ENCODE results near the gene RTKN2. TPM values are rescaled to one million over a fixed set of nuclear protein-coding genes. Genes with fewer than 3 reads are reported as not detected.

RTKN2 gene
- total RNA-seq, 2 donors from 2014 or later, result 2.1 to 3.6 TPM

- Histone ChIP-seq H3K36me3 (no peaks in the 10 kb centered on the region), H3K4me1 (replicated peaks) (no peaks in the 10 kb centered on the region), H3K27me3 (replicated peaks; ENCODE audit: insufficient read depth) (no peaks in the 10 kb centered on the region), H3K9me3 (no peaks in the 10 kb centered on the region), H3K4me3 (no peak overlapping the region), H3K27ac (no peak overlapping the region)
- 93% methylated on average over 1 of the region's 1 CpG for WGBS
- DNase-seq (ENCODE audit: low spot score), result no peak
- intact Hi-C loops (cut with DNase I), result no loop called here
- TF ChIP-seq POLR2AphosphoS5 (IDR thresholded peaks at IDR 0.05) (no peak), POLR2A (IDR thresholded peaks at IDR 0.05) (no peak)
- TF ChIP-seq, protein P1, sequence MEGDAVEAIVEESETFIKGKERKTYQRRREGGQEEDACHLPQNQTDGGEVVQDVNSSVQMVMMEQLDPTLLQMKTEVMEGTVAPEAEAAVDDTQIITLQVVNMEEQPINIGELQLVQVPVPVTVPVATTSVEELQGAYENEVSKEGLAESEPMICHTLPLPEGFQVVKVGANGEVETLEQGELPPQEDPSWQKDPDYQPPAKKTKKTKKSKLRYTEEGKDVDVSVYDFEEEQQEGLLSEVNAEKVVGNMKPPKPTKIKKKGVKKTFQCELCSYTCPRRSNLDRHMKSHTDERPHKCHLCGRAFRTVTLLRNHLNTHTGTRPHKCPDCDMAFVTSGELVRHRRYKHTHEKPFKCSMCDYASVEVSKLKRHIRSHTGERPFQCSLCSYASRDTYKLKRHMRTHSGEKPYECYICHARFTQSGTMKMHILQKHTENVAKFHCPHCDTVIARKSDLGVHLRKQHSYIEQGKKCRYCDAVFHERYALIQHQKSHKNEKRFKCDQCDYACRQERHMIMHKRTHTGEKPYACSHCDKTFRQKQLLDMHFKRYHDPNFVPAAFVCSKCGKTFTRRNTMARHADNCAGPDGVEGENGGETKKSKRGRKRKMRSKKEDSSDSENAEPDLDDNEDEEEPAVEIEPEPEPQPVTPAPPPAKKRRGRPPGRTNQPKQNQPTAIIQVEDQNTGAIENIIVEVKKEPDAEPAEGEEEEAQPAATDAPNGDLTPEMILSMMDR (IDR thresholded peaks at IDR 0.05), result no peak
Observed at GRCh38 chr10:62170732-62171131, 97.9 kb downstream of the RTKN2 start.

- H3K27ac ChIP-seq, result no peak overlapping the region
- H3K4me1 ChIP-seq (replicated peaks), result no peaks in the 10 kb centered on the region
- TF ChIP-seq POLR2A (IDR thresholded peaks at IDR 0.05), result no peak
- TF ChIP-seq POLR2AphosphoS5 (IDR thresholded peaks at IDR 0.05), result peak; percentile 12
- no peak overlapping the region for H3K4me3 ChIP-seq
- DNase-seq (ENCODE audit: low spot score), result no peak
- 12% methylated on average over 4 of the region's 4 CpGs for WGBS
- no peaks in the 10 kb centered on the region for H3K27me3 ChIP-seq (replicated peaks; ENCODE audit: insufficient read depth)
- H3K36me3 ChIP-seq, result no peaks in the 10 kb centered on the region
- intact Hi-C loops (cut with DNase I), result no loop called here
- no peaks in the 10 kb centered on the region for H3K9me3 ChIP-seq
Observed at GRCh38 chr10:62166331-62167131, 102.1 kb downstream of the RTKN2 start.

DNA sequence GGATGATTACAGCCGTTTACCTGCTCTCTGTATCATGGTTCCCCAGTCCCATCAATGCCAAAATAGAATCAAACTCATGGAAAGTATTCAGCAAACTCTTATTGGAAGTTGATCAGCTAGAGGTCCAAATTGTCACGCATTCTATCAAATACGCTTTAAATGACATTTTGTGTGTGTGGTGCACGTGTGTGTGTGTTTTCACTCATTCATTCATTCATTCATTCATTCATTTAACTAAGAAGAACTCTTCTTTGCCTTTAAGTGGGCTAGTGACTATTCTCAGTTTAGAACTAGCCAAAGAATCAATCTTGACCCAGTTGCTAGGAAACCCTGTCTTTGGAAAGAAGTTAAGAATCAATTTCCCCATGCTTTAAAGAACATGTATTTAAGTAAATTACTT lies 102.8 kb downstream of the RTKN2 start:
- intact Hi-C loops (cut with DNase I), result no loop called here
- no peak overlapping the region for H3K27ac ChIP-seq
- H3K27me3 ChIP-seq (replicated peaks; ENCODE audit: insufficient read depth), result no peaks in the 10 kb centered on the region
- no peaks in the 10 kb centered on the region for H3K4me1 ChIP-seq (replicated peaks)
- no peak overlapping the region for H3K4me3 ChIP-seq
- no peak for DNase-seq (ENCODE audit: low spot score)
- H3K36me3 ChIP-seq, result no peaks in the 10 kb centered on the region
- TF ChIP-seq, protein P1 (IDR thresholded peaks at IDR 0.05), result no peak
- TF ChIP-seq POLR2AphosphoS5 (IDR thresholded peaks at IDR 0.05), result no peak
- TF ChIP-seq POLR2A (IDR thresholded peaks at IDR 0.05), result no peak
- 94% methylated on average over 4 of the region's 4 CpGs for WGBS
- H3K9me3 ChIP-seq, result no peaks in the 10 kb centered on the region

DNA sequence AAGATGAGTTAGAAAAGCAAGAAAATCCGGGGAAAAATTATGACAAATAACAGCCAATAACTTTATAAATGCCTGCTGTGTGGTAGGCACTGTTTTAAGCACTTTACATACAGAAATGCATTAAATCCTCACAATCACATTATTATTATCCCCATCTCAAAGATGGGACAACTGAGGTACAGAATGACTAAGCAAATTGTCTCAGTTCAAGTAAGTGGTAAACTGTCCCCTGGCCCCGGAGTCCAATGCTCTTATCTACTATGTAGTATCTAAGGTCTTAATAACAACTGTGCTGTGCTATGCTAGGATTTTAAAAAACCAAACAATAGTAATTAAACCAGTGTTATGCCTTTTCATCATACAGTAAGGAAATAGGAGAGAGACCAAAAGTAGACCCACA lies 105.6 kb downstream of the RTKN2 start:
- intact Hi-C loops (cut with DNase I), result no loop called here
- DNase-seq (ENCODE audit: low spot score), result no peak
- WGBS, result 85% methylated on average over 2 of the region's 2 CpGs

DNA sequence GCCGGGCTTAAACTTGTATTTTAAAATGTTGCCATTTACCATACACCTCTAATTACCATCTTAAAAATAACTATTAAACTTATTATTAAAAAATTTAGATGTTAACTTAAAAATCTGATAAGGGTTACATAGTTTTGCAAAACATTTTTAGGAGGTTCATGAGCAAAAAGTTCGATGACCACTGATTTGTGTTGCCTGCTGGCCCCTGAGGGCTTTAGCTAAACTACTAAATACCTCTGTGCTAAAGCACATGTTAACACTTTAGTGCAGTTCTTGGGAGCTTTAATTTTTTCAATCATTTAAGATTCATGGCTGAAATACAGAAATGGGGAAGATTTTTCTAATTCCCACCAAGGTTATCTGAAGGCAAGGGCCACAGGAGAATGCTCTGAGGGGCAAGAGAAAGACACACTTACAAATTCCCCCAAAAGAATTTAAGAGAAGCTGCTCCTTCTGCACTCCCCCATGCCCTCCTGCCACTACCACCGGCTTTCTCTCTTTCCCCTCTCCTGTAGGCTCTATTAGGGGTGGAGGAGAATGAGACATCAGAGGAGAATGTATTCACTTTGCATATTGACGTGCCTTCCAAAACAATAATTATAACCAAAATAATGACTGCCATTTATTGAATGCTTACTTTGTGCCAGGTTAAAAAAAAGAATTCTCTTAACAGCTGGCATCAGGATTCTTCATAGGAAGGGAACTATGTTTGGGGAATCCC lies 106.2 kb downstream of the RTKN2 start:
- Histone ChIP-seq H3K4me3 (no peak overlapping the region), H3K27me3 (replicated peaks; ENCODE audit: insufficient read depth) (no peaks in the 10 kb centered on the region), H3K9me3 (no peaks in the 10 kb centered on the region), H3K27ac (no peak overlapping the region), H3K4me1 (replicated peaks) (no peaks in the 10 kb centered on the region), H3K36me3 (no peaks in the 10 kb centered on the region)
- no peak for DNase-seq (ENCODE audit: low spot score)
- intact Hi-C loops (cut with DNase I), result no loop called here
- 77% methylated on average over 4 of the region's 4 CpGs for WGBS
- TF ChIP-seq POLR2AphosphoS5 (IDR thresholded peaks at IDR 0.05) (no peak), POLR2A (IDR thresholded peaks at IDR 0.05) (no peak)
- TF ChIP-seq, protein P1 (IDR thresholded peaks at IDR 0.05), result no peak

More for the DNA sequence above, 105.6 kb downstream of the RTKN2 start:
- Histone ChIP-seq H3K27ac (no peak overlapping the region), H3K36me3 (no peaks in the 10 kb centered on the region), H3K27me3 (replicated peaks; ENCODE audit: insufficient read depth) (no peaks in the 10 kb centered on the region), H3K9me3 (no peaks in the 10 kb centered on the region), H3K4me1 (replicated peaks) (no peaks in the 10 kb centered on the region), H3K4me3 (no peak overlapping the region)
- no peak for TF ChIP-seq POLR2AphosphoS5 (IDR thresholded peaks at IDR 0.05)
- TF ChIP-seq, protein P1 (IDR thresholded peaks at IDR 0.05), result no peak
- no peak for TF ChIP-seq POLR2A (IDR thresholded peaks at IDR 0.05)
